Activated CD8-positive, alpha-beta memory T cell treated with anti-CD3 and anti-CD28 coated beads for 1 hour (primary cell): ENCODE data around the gene UVSSA.

Experiments
- DNase-seq, 2 donors: peaks; one replicate each; pipeline ENCODE4 v3.0.0-alpha.2; 2020; ENCODE audit warnings: low read depth in 1 of 2; ENCODE audit errors: extremely low read depth in 1 of 2

The UVSSA gene

DNA sequence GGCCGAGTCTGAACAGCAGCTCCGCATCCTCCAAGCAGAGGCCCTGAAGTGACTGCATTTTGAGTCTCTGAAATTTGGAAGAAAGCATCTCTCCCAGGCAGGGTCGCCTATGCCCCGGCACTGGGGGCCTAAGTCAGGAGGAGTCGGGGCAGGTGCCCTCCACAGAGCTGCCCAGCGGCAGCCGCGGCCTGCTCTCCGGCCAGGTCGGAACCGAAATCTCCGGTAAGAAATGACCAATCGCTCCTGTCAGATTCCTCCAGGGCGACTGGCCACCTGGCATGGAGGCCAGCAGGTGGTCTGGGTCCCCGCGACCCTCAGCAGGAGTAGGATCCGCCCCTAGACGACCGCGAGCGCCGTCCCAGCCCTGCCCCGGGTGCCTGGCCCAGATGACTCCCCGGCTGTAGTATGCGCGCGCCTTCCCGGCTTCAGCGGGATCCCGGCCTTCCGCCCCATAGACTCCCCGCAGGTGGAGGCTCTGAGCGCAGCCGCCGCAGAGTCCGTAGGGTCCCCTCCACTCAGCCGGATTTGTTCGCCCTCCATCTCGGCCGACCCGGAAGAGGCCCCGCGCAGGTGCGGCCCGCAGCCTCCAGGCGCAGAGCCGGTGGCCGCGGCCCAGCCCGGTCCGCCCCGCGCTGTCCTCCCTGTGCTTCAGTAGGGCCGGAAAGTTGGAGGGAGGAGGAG is 57.7 kb downstream of the UVSSA start:
- no peak for DNase-seq

DNA sequence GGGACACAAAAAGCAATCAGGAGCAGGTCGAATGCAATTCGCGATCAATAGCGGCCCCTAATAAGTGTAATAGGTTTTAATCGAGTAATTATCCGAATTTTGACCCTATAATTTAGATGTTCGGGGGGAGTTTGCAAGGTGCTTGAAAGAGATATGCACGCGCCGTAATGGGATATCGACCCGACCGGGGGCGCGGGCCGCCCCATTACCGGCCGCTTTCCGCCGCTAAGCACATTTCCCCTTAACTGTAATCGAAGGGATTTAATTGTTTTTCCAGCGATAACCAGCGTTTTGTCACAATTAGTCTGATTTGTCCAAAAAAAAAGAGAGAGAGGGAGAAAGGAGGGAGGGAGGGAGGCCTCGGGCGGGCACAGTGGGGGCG is 58.2 kb downstream of the UVSSA start:
- DNase-seq: no peak

DNA sequence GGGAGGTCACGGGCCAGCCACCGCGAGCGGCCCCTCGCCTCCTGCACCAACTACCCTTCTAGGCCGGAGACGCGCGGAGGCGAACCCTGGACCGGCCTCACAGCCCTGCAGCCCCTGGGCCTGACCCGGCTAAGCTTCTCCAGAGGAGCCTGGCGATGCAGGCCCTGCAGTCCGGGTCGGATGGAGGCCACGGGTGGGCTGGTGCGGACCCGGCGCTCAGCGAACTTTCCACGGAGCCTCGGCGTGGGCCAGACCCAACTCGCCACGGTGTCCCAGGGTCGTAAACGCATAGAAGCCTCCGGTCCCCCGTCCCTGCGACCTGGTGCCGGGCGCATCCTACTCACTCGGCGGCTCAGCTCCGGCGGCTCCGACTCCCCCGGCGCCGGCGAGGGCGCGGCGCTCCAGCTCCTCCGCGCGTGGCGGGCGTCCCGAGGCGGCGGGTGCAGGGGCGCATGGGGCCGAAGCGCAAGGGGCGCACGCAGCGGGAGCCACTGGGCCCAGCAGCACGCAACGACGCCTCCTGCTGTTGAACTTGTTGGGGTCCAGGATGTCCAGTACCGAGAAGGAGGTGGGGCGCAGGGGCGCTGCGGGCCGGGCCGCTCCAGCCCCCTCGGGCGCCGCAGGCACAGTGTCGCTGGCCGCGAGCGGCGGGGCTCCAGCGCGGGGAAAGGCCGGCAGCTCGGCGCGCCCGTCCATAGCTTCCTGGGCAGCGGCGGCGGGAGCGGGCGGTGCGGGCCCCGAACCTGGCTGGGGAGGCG is 58.8 kb downstream of the UVSSA start:
- no peak for DNase-seq

DNA sequence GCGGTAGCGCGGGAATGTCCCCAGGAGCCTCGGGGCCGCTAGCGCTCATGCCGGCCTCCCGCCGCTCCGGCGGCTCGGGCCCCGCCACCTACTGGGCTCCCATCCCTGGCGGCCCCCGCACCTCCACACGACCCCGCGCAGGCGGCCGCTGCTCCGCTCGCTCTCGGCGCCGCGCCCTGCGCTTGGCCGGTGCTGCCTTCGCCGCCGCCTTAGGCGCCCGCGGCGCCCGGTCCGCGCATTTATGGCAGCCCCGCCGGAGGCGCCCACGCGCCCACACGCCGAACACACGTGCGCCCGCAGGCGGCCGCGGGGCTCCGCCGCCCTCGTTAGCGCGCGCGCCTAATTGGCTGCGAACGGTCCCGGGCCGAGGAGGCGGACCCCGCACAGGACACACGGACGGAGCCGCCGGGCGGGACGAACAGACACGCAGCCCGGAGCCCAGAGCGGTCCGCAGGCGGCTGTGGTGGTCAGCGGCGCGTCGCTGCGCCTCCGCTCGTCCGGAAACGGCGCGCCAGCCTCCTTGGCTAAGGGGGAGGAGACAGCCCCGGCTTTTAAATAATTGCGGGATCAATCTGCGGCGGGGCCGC is 59.5 kb downstream of the UVSSA start, which contains the start of gene NKX1-1:
Gene NKX1-1 (minus strand): TSS at position 49 of the 587 bp plus-strand sequence. CDS start 0 bp downstream, at position 49.
- DNase-seq: no peak

DNA sequence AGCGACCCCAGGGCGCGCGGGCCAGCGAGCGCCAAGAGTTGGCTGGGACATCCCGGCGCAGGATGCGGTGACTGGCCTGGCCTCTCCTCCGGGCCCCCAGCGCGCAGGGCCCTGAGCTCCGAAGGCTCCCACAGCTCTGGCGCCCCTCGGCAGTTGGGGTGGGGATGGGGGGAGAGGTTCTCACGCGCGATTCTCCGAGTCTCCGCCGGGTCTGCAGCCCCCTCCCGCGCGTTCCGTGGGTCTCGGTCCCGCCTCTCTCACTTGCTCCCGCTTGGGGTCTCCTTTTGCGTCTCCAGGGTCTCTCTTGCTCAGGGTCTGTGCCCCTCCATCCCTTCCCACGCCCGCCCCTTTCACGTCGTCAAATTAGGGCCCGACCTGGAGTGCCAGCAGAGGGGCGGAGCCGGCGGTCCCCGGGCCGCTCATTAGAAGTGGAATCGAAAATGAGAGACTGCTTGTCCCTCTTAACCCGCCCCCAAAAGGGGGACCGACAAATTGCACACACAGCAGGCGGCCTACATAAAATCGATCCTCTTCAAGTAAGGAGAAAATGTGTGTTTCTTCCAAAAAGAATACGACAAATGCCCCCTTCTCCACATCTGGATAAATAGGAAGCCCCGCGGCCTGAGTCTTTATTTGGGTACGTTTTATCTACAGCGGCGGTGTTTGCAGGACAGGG is 60.1 kb downstream of the UVSSA start:
- no peak for DNase-seq

DNA sequence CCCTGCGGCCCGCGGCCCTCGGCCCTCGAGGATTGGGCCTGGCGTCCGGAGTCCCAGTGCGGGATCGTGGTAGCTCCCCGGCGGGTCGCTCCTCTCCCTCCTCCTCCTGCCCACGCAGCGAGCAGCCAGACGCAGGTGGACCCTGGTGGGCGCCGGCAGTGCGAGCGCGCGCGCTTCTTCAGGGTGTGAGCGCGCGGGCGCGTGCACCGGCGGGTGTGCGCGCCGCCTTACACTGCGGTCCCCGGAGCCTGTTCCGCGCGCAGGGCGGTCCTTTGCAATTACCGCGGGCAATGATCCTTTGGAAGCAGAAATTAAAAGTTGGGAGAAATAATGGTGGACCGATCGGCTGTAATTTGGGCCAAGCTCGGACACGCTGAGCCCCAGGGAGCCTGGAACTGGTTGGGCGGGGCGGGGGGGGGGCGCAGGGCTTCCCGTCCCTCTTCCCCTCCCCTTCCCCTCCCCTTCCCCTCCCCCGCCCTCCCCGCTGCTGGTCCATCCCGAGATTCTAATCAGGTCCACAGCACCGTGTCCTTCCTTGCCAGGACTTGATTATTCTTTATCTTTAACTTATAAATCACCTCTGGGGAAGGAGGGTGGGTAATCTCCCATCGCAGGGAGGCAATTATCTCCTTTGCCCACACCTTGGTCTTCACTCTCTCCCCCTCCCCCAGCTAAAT is 60.8 kb downstream of the UVSSA start:
- no peak for DNase-seq

DNA sequence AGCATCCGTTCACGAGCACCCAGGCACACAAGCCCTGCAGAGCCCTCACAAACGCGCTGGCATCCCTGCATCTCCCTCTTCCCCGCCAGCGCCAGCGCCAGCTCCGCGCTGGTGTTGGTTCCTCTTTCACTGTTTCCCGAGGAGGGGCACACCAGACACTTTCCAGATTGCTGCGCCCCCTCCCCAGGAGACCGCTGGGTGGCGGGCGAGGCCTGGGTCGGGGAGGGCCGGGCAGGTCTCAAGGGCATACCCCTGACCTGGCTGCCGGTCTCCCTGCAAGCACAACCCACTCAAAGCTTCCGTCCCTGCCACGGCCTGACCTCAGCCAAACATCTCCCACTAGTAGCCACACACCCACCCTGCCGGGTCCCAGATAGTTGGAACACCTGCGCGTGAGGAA is 61.4 kb downstream of the UVSSA start:
- DNase-seq: no peak

DNA sequence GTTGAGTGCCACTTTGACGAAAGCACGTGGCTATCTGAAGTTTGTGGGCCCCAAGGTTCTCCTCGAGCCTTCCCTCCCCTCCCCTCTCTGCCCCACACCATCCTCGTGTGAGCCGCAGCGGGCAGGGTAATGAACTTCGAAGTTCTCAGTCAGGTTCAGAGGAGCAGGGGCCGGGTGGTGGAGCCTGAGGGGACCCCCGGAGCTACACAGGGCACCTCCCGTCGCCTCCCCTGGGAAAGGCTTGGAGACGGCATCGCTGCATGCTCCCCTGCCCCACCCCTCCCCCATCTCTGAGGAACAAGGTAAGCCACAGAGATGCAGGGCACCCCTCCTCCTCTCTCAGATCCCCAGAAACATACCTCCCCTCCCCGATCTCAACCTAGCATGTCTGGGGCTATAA is 62.1 kb downstream of the UVSSA start:
- no peak for DNase-seq

DNA sequence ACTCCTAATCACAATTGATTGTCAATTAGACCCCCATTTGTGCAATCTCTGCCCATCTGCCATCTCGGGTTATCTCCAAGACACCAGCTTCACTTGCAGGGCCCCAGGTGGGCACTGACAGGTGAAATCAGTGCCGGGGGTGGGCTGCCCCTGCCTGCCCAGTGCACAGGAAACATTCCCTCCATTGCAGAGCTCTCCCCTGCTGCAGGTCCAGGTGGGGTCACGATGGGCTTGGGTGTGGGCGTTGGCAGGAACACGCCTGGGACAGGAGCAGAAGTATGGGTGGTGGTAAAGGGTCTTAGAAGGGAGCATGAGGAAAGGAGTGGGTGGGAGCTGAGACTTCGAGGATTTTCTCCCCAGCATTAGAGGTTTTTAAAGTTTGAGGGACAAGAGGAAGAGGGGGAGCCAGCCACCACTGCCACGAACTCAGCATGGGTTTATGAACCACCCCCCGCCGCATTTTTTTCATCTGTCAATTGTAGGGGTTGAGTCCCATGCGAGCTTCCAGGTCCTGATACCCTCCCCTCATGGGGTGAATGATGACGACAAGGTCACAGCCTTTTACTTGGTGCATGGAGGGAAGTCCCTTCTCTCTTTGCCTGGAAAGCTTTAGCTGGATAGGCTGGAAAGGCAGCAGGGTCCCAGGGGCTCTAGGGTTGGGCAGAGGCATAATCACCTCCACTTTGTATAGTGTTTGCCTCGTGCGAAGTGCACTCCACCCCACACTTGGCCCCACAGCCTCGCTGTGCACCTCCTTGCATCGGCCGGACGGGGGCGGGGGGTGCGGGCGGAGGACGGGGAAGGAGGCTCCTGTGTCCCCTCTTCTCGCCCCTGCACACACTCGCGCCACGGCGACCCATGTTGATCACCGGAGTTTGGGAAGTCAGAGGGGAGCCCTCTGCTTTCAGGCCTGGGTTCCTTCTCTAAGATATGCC is 62.8 kb downstream of the UVSSA start:
- DNase-seq: no peak

DNA sequence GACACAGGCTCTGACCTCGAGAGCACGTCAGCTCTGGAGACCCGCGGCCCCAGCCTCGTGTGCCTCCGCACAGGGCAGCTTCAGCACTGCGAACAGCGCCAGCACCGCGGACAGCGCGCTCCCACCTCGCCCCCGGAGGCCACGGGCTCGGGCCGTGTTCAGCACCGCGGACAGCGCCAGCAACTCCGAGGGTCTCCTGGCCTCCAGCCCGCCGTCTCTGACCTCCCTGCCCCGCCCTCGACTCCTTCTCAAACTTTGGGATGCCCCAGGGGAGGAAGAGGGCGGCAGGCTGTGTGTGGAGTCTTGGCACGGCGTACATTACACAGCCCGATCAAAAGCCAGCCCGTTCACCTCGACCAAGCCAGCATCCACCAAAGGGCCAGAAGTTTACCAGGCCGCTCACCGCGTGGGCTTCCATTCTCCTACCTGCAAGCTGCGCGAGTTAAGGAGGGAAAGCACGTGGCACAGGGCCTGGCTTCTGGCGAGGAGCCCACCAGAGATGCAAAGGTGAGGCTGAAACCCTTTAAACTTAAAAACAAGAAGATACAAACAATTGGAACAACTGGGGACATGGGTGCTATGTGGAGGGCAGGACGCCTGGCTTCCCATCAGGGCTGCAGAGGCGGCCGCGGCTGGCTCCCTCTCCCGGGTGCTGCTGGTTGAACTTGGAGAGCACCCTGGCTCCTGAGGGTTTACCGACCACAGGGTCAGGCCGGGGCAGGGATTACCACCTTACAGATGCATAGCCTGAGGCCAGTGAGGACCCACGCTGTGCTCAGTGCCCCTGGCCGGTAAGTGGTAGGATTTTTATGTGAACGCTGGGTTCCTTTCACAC is 63.7 kb downstream of the UVSSA start:
- DNase-seq: peak in 1 of 2 donors; percentile 14

DNA sequence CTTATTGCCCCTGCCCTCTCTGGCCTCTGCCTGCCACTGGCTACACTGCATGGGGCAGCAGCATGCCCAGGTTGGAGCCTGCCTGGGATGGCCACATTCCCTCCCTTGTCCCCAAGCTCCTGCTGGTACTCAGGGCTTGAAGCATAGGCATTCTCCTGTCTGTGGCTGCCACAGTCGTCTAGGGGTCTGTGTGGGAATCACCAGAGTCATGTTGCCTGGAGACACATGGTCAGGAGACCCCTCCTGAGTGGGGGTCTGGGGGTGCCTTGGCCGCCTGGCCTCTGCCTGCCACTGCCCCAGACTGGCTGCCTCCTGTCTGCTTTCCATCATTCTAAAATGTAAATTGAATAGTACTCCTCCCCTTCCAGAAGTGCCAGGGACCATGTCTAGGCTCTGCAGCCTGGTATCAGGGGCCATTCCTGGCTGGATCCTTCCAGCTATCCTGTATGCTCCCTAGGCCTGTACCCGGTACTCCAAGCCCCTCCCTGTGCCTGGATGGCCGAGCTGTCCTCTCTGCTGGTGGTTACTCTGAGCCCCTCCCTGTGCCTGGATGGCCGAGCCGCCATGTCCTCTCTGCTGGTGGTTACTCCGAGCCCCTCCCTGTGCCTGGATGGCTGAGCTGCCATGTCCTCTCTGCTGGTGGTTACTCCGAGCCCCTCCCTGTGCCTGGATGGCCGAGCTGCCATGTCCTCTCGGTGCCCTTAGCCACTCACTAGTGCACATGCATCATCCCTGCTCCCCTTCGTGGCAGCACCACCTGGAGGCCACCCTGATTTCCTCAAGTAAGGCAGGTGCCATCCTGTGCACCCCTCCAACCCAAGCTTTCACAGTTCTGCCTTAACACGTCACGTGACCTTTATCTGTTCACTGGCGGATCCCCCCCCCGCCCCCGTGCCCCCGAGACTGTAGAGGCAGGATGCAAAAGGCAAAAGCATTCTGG is 64.7 kb downstream of the UVSSA start:
- DNase-seq: no peak

DNA sequence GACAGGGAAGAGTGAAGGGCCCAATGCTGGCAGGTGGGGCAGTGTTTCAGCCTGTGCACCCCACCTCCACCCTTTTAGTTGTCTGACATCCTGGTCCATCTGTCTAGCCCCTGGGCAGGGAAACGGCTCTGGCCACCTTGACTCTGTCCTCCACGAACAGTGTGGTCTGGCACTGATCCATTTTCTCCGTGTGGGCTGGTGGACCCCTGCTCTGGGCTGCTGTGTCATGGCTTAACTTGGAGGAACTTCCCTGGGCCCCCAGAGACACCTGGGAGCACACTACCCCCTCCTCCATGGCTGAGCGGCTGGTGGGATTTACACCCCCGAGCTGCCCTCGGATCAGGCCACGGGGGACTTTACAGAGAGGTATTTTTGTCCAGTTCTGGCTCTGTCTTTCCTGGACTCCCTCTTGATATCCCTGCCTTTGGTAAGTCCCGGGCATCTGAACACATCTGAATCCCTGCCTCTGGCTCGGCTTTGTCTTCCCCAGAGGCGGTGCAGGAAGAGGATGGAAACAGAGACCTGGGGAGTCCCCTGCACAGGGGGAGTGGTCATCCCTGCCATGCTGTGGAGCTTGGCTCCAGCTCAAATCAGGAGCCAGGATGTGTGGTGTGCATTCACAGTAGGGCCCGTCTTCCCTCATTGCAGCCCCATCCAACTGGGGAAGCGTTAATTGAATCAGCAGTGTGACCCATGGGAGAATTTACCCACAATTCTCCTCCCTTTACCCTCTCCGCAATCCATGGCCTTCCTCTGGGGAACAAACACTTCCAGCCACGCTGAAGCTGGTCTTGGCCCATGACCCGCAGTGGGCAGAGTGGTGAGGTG is 65.6 kb downstream of the UVSSA start:
- no peak for DNase-seq

DNA sequence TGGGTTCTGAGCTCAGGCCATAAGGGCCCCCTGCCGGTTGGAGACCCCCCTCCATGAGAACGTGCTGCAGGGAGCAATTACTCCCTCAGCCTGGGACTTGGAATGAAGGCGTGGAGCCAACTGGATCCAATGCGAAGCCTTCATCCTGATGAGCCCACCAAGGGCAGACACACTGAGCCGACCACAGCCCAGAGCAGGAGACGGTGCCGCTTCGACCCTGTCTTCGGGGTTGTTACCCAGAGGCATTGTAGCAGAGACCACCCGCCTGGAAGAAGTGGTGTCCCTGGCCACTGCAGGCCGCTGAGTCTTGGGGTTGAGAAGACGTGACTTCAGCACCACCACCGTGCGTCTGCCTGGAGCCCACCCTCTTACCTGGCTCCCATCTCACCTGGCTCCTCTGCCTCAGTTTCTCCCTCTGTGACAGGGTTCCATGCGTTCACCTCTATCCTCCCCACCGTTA is 66.2 kb downstream of the UVSSA start:
- DNase-seq: no peak

DNA sequence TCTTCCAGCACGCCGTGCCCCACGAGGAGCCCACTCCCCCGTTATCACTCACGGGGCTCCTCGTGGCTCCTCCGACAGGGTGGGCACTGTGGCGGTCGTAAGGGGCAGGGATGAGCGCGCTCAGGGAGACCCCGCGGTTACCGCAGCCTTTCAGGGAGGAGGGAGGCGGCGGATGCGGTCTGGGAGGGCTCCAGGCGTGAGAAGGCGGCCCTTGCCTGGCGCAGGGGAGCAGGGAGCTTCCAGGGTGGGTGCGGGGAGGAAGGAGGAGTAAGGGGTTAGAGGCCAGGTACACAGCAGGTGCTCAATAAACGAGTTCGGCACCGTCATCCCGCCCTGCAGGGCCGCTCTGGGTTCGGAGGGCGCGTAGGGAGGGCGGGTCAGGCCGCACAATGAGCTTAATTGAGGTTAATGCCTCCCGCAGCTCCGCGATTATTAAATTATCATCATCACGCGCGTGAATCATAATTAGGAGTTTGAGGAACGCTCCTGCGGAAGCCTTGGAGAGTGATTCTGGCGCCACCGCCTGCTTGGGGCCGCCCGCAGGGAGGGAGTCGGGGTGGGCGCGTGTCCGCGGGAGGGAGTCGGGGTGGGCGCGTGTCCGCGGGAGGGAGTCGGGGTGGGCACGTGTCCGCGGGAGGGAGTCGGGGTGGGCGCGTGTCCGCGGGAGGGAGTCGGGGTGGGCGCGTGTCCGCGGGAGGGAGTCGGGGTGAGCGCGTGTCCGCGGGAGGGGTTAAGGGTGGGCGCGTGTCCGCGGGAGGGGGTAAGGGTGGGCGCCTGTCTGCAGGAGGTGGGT is 66.9 kb downstream of the UVSSA start:
- DNase-seq: no peak

DNA sequence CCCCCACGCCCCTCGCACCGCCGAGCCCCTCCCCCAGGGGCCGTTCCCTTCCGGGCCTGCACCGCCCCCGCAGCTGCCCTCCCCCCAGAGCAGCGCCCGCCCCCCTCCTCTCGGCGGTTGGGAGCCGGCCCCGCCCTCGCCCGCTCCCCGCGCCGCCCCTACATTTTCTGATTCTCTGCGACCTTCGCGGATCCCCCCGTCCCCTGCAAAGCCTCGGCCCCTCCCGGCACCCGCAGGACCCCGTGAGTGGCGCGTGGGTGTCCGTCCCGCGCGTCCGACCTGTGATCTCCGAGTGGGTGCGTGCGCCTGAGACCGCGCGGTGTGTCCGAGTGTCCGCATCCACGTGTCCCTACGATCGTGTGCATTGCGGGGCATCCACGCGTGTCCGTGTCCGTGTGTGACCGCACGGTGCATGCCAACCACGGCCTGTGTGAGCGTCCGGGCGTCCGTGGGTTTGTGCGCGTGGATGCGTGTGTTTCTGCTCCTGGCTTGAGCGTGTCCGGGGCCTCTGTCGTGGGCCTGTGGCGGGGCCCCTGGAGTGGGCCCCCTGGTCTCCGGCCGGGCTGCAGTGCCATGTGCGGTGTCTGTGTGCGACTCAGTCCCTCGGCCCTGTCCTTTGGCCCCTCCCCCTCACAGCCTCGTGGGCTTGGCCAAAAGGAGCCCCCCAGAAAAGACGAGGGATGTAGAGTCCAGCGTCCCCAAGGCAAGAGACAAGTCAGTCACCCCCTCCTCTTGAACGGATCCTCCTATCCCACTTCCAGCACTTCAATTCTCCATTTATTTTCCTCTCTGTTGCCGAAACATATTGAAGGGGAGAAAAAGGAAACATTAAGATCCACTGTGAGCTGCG is 68.0 kb downstream of the UVSSA start:
- no peak for DNase-seq
